Measurements from ENCODE around the gene RAB24. TPM values are rescaled to one million over a fixed set of nuclear protein-coding genes. Genes with fewer than 3 reads are reported as not detected.

Gene RAB24
- total RNA-seq, 1 experiment from 2014 or later = 37.2 TPM

- no peak overlapping the region for H3K27ac ChIP-seq (ENCODE audit: low read length)
- DNase-seq (ENCODE audit: low read depth, low spot score) (no peak), ATAC-seq (no peak)
- H3K9me3 ChIP-seq (ENCODE audit: control insufficient read depth, insufficient read depth, low read depth, low read length) = no peaks in the 10 kb centered on the region
- in situ Hi-C loops (cut with HindIII; ENCODE audit: low pct_unique_long_range_greater_than_20kb, low sequenced_read_pairs) (no loop called here), intact Hi-C loops (cut with micrococcal nuclease; ENCODE audit: unreplicated experiment) (no loop called here)
- TF ChIP-seq CTCF (IDR thresholded peaks at IDR 0.05) (no peak), TCF7L2 (IDR thresholded peaks at IDR 0.05; ENCODE audit: low read depth, low read length) (no peak)
- TF ChIP-seq, protein P1, sequence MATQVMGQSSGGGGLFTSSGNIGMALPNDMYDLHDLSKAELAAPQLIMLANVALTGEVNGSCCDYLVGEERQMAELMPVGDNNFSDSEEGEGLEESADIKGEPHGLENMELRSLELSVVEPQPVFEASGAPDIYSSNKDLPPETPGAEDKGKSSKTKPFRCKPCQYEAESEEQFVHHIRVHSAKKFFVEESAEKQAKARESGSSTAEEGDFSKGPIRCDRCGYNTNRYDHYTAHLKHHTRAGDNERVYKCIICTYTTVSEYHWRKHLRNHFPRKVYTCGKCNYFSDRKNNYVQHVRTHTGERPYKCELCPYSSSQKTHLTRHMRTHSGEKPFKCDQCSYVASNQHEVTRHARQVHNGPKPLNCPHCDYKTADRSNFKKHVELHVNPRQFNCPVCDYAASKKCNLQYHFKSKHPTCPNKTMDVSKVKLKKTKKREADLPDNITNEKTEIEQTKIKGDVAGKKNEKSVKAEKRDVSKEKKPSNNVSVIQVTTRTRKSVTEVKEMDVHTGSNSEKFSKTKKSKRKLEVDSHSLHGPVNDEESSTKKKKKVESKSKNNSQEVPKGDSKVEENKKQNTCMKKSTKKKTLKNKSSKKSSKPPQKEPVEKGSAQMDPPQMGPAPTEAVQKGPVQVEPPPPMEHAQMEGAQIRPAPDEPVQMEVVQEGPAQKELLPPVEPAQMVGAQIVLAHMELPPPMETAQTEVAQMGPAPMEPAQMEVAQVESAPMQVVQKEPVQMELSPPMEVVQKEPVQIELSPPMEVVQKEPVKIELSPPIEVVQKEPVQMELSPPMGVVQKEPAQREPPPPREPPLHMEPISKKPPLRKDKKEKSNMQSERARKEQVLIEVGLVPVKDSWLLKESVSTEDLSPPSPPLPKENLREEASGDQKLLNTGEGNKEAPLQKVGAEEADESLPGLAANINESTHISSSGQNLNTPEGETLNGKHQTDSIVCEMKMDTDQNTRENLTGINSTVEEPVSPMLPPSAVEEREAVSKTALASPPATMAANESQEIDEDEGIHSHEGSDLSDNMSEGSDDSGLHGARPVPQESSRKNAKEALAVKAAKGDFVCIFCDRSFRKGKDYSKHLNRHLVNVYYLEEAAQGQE (IDR thresholded peaks at IDR 0.05; ENCODE audit: insufficient read depth in 1 of 2, low read depth in 2 of 2, low read length in 1 of 2) = no peak
- ChIA-PET CTCF (no interaction called here), POLR2A (interaction anchor here (1.0 kb wide), 1 partner anchor 48 kb away, joined by 3 read pairs; no protein-coding TSS in a partner anchor)
- H3K27me3 ChIP-seq (ENCODE audit: control insufficient read depth, insufficient read depth, low read length) = no peaks in the 10 kb centered on the region
- no TSS peak for BruUV-seq (replicated peaks)
- H3K4me3 ChIP-seq (ENCODE audit: low read depth in 2 of 2, low read length in 2 of 2) = no peak overlapping the region
- peaks cover 10% of the 10 kb centered on the region for H3K36me3 ChIP-seq (ENCODE audit: control insufficient read depth, insufficient read depth, low read length)
- no peaks in the 10 kb centered on the region for H3K4me1 ChIP-seq (ENCODE audit: control insufficient read depth, insufficient read depth, low read length)
Measured at GRCh38 chr5:177334781-177335700, 31.5 kb upstream of the RAB24 start.

DNA sequence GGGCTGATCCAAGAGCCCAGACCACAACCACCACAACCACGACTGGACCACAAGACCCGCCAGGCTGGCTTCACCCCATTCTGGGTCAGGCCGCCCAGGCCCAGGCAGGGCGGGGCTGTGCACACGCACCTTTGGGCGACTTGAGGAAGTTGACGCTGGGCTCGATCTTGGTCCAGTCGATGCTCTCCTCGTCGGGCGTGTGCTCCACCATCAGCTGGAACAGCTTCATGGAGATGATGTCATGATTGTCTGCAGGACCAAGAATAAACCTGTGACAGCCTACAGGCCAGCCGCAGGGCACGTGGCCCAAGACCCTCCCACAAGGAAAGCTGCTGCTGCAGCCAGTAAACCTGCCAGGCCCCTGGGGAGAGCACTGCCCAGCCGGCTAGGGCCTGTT lies 30.6 kb upstream of the RAB24 start:
- CTCF ChIA-PET = no interaction called here
- Histone ChIP-seq H3K9me3 (ENCODE audit: control insufficient read depth, insufficient read depth, low read depth, low read length) (no peaks in the 10 kb centered on the region), H3K4me1 (ENCODE audit: control insufficient read depth, insufficient read depth, low read length) (no peaks in the 10 kb centered on the region), H3K4me3 (ENCODE audit: low read depth in 2 of 2, low read length in 2 of 2) (no peak overlapping the region), H3K27me3 (ENCODE audit: control insufficient read depth, insufficient read depth, low read length) (no peaks in the 10 kb centered on the region), H3K27ac (ENCODE audit: low read length) (no peak overlapping the region), H3K36me3 (ENCODE audit: control insufficient read depth, insufficient read depth, low read length) (peaks cover 10% of the 10 kb centered on the region)
- BruUV-seq (replicated peaks) = no TSS peak
- no peak for DNase-seq (ENCODE audit: low read depth, low spot score)
- TF ChIP-seq POLR2AphosphoS5 (IDR thresholded peaks at IDR 0.05; ENCODE audit: low read depth, low read length) = no peak
- TF ChIP-seq, protein P1 (IDR thresholded peaks at IDR 0.05; ENCODE audit: insufficient read depth in 1 of 2, low read depth in 2 of 2, low read length in 1 of 2) = no peak
- no peak for TF ChIP-seq CTCF (IDR thresholded peaks at IDR 0.05)
- intact Hi-C loops (cut with micrococcal nuclease; ENCODE audit: unreplicated experiment) = no loop called here
- no peak for ATAC-seq
- in situ Hi-C loops (cut with HindIII; ENCODE audit: low pct_unique_long_range_greater_than_20kb, low sequenced_read_pairs) = no loop called here
- POLR2A ChIA-PET = no interaction called here

Measured in Panc1 (cell line).